SU-DHL-6 (cell line): Measurements from ENCODE around the gene RBM20.

Experiments
- H2AFZ ChIP-seq: fragments of 200-600 bp; sonication (generic); 2 replicates; pipeline ENCODE4 v1.6.1; 2014; ENCODE audit warnings: low read depth, mild to moderate bottlenecking, moderate library complexity, mixed read lengths, antibody characterized with exemption, low read length; ENCODE audit not compliant: severe bottlenecking
- H3F3A ChIP-seq: fragments of 200-600 bp; shearing (Covaris generic); 2 replicates; pipeline ENCODE4 v1.6.0; 2016; ENCODE audit warnings: antibody characterized with exemption, mild to moderate bottlenecking; ENCODE audit not compliant: insufficient read depth
- H3K27ac ChIP-seq: fragments of 200-600 bp; sonication (generic); 2 replicates; pipeline ENCODE4 v1.5.1; 2016; ENCODE audit warnings: low read depth, mild to moderate bottlenecking, low read length, moderate library complexity, mixed read lengths
- H3K27me3 ChIP-seq: fragments of 200-600 bp; sonication (generic), shearing (Covaris generic); 2 replicates; pipeline ENCODE4 v1.6.0; 2014; ENCODE audit warnings: mild to moderate bottlenecking, low read length
- H3K36me3 ChIP-seq: fragments of 200-600 bp; sonication (generic); 2 replicates; pipeline ENCODE4 v1.6.1; 2014; ENCODE audit warnings: mild to moderate bottlenecking, low read length, mixed read lengths
- H3K4me2 ChIP-seq: fragments of 300-600, 200-600 bp; shearing (Covaris generic), sonication (generic); 2 replicates; pipeline ENCODE4 v1.6.0; 2014; ENCODE audit warnings: low read length, low read depth, mild to moderate bottlenecking; ENCODE audit not compliant: poor library complexity, severe bottlenecking
- H3K4me3 ChIP-seq: fragments of 200-600 bp; sonication (generic); 2 replicates; pipeline ENCODE4 v1.5.1; 2014; ENCODE audit warnings: antibody characterized with exemption, low read length, mild to moderate bottlenecking, mixed read lengths; ENCODE audit not compliant: insufficient read depth, poor library complexity, severe bottlenecking
- H3K79me2 ChIP-seq: fragments of 200-600 bp; sonication (generic); 2 replicates; pipeline ENCODE4 v1.6.1; 2014; ENCODE audit warnings: mild to moderate bottlenecking, low read length, moderate library complexity; ENCODE audit not compliant: insufficient read depth
- H3K9ac ChIP-seq: fragments of 200-600 bp; sonication (generic); 2 replicates; pipeline ENCODE4 v1.7.0; 2014; ENCODE audit warnings: mild to moderate bottlenecking, low read length
- H3K9me2 ChIP-seq: fragments of 200-600 bp; sonication (generic); replicated peaks from 2 replicates; pipeline ENCODE4 v1.6.1; 2014; ENCODE audit warnings: low read length; ENCODE audit not compliant: insufficient read depth
- H3K9me3 ChIP-seq: fragments of 200-600 bp; sonication (generic); 2 replicates; pipeline ENCODE4 v1.6.1; 2014; ENCODE audit warnings: low read length, mixed read lengths; ENCODE audit not compliant: insufficient read depth
- H4K20me1 ChIP-seq: fragments of 200-600 bp; sonication (generic); 2 replicates; pipeline ENCODE4 v1.6.1; 2014; ENCODE audit warnings: low read depth, mild to moderate bottlenecking, antibody characterized with exemption, low read length, moderate library complexity, mixed read lengths
- EZH2phosphoT487 ChIP-seq: fragments of 200-600 bp; sonication (generic), shearing (Covaris generic); conservative IDR thresholded peaks from 2 replicates; pipeline ENCODE4 v1.6.1; 2018; ENCODE audit warnings: mild to moderate bottlenecking, antibody characterized with exemption, low read length, moderate library complexity, mixed read lengths
- TF ChIP-seq, protein P1 (sequence below): fragments of 200-600 bp; sonication (generic); IDR thresholded peaks from one replicate; pipeline ENCODE4 v1.5.1; 2017; ENCODE audit warnings: antibody characterized with exemption, mild to moderate bottlenecking, low read length, moderate library complexity; ENCODE audit not compliant: insufficient read depth, poor library complexity, severe bottlenecking

RBM20 gene

DNA sequence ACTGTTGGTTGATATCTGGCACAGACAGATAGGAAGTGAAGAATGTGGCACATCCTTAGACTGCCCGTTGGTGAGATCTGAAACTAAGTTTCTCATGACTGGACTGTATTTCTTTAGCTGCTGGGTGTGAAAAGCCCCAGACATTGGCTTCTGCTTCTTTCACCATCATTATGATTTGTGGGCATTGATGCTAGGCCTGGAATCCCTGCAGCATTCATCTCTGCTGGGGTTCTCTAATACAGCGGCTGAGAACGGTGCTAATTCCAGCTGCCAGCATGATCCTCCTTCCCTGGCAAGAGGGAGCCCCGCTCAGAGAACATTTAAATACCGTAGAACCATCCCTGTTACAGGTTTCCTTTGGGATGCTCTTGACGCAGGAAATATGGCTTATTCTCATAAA lies 26.2 kb downstream of the RBM20 start:
- no peaks in the 10 kb centered on the region for H3K9me2 ChIP-seq
- no peak overlapping the region for H3K4me3 ChIP-seq
- no peak overlapping the region for H3K9ac ChIP-seq
- no peaks in the 10 kb centered on the region for H3K9me3 ChIP-seq
- no peaks in the 10 kb centered on the region for H3K27me3 ChIP-seq
- H2AFZ ChIP-seq = no peak overlapping the region
- no peaks in the 10 kb centered on the region for H4K20me1 ChIP-seq
- H3K36me3 ChIP-seq = no peaks in the 10 kb centered on the region
- H3K4me2 ChIP-seq = no peak overlapping the region
- H3K79me2 ChIP-seq = no peaks in the 10 kb centered on the region
- TF ChIP-seq, protein P1, sequence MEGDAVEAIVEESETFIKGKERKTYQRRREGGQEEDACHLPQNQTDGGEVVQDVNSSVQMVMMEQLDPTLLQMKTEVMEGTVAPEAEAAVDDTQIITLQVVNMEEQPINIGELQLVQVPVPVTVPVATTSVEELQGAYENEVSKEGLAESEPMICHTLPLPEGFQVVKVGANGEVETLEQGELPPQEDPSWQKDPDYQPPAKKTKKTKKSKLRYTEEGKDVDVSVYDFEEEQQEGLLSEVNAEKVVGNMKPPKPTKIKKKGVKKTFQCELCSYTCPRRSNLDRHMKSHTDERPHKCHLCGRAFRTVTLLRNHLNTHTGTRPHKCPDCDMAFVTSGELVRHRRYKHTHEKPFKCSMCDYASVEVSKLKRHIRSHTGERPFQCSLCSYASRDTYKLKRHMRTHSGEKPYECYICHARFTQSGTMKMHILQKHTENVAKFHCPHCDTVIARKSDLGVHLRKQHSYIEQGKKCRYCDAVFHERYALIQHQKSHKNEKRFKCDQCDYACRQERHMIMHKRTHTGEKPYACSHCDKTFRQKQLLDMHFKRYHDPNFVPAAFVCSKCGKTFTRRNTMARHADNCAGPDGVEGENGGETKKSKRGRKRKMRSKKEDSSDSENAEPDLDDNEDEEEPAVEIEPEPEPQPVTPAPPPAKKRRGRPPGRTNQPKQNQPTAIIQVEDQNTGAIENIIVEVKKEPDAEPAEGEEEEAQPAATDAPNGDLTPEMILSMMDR = no peak
- no peak for TF ChIP-seq EZH2phosphoT487
- H3K27ac ChIP-seq = no peak overlapping the region
- H3F3A ChIP-seq = no peaks in the 10 kb centered on the region

DNA sequence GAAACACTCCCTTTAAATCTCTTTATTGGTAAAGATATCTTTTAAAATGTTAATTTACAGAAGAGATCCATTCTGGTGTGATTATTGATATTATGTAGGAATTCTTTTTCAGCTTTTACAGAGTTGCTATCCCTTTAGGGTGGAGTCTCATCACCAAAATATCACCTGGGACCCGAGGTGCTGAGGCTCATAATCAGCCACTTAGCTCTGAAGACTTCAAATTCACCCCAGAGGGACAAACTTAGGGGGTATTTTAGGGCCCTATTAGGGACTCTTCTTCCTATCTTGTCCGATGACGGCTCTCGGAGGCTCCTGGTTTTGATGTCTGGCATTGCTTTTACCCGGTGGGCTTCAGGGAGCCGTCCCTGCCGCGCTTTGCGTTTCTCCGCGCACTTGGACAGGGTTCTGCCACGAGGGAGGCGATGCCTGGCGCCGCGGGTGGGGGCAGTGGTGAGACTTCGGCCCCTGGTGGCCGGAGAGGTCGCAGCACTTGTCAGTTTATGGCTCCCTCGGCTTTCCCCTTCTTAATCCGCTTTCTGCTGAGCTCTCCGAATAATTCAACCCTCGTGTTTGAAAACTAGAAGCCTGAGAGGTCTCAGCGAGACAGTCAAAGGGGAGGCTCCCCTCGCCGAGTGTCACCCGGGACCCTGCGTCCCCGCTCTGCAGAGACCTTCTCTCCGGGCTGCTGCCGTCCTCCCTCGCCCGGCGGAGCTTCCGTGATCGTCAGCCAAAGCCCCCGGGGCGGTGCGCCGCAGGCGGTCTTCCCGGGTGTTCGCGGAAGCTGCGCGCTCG lies 27.8 kb downstream of the RBM20 start:
- H3K27ac ChIP-seq = peak overlapping the region; percentile 60
- TF ChIP-seq, protein P1 = peak; percentile 78
- no peak for TF ChIP-seq EZH2phosphoT487

DNA sequence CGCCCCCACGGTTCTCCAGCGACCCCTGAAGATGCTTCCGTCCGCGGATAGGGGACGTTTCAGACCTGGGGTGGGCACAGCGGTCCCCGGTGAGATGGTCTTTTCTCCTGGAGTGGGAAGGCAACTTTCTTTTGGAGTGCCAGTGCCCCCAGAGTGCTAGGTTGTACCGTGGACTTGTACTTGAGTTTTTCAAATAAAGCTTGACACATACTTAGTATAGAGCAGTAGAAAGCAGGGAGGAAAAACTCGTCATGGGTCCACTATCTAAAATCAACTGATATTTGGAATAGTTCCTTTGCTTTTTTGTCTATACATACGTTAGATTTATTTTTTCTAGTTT lies 28.4 kb downstream of the RBM20 start:
- peak overlapping the region; percentile 54 for H3K4me3 ChIP-seq
- no peak for TF ChIP-seq EZH2phosphoT487
- TF ChIP-seq, protein P1 = no peak
- no peaks in the 10 kb centered on the region for H3K27me3 ChIP-seq
- H3K9me3 ChIP-seq = no peaks in the 10 kb centered on the region
- no peaks in the 10 kb centered on the region for H4K20me1 ChIP-seq
- H3K27ac ChIP-seq = peak overlapping the region; percentile 60
- H2AFZ ChIP-seq = peak overlapping the region; percentile 95
- no peaks in the 10 kb centered on the region for H3K9me2 ChIP-seq
- no peaks in the 10 kb centered on the region for H3K36me3 ChIP-seq
- H3F3A ChIP-seq = no peaks in the 10 kb centered on the region
- H3K79me2 ChIP-seq = no peaks in the 10 kb centered on the region
- H3K9ac ChIP-seq = peak overlapping the region; percentile 63
- H3K4me2 ChIP-seq = peak overlapping the region; percentile 66

More for the DNA sequence above, 27.8 kb downstream of the RBM20 start:
- no peaks in the 10 kb centered on the region for H3K27me3 ChIP-seq
- no peaks in the 10 kb centered on the region for H3K9me3 ChIP-seq
- peak overlapping the region; percentile 54 for H3K4me3 ChIP-seq
- no peaks in the 10 kb centered on the region for H3F3A ChIP-seq
- H3K79me2 ChIP-seq = no peaks in the 10 kb centered on the region
- no peaks in the 10 kb centered on the region for H3K36me3 ChIP-seq
- no peaks in the 10 kb centered on the region for H4K20me1 ChIP-seq
- peak overlapping the region; percentile 95 for H2AFZ ChIP-seq
- H3K9me2 ChIP-seq = no peaks in the 10 kb centered on the region
- peak overlapping the region; percentile 66 for H3K4me2 ChIP-seq
- peak overlapping the region; percentile 63 for H3K9ac ChIP-seq
